Measurements from ENCODE around the gene SLC9A9.
A peak's percentile ranks its signal among the peaks of the same experiment; 100 is the strongest.

SLC9A9 gene

DNA sequence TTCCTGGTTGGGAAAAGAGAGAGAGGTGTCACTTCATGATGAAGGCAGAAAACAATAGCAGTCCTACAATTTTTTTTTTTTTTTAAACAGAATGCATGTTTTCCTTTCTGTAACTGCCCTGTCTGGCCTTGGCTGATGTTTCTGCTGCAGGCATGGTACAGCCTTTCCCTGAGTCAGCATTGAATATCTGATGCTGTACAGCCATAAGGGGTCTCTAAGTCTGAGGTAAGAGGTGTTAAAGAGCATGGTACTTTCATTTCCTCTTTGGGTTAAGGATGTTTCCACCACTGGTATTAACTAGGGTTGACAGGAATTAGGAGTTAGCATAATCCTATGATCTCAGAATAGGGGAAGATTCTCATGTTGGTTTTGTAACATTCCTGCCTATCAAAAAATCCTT lies 581.3 kb downstream of the SLC9A9 start:
- no peak for DNase-seq

DNA sequence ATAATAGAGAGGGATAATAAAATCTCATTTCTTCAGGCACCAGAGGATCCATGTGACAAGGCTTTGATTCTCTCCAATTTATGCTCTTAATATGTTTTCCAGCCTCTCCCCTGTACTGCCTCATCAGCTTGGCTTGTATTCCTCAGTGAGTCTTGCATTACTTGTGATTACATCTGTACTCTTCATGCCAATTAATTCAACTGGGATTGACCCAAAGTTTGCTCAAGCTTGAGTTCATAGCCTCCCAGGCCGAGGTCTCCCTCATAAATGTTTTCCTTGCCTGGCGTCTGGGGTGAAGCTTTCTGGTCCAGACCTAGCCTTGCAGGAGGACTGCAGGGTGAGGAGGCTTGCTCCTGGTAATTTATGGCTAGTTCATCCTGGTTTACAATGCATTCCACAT lies 581.8 kb downstream of the SLC9A9 start:
- no peak for DNase-seq

DNA sequence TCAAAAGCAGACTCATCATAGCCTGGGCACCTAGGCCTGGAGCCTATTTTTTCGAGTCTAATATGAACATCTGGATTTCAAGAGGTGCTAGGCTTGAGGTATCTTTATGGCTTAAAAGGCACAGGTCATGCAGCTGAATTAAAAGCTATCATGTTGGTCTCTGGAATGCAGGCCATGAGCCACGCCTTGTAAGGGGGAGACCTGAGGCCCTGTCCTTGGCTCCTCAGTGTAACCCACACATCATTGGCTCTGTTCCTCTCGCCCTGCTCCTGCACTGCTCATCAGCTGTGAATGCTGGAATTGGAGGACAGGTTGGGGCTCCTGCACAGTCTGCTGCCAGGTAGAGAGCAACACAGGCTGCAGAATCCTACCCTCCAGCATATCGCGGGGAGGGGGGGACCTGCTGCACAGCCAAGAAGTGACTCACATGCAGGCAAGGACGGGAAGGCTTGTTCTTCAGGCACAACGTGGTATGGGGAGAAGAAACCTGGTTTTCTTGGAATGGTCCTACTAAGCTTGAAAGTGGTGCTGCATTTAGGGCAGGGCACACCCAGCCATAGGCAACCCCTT lies 582.7 kb downstream of the SLC9A9 start:
- DNase-seq: no peak

DNA sequence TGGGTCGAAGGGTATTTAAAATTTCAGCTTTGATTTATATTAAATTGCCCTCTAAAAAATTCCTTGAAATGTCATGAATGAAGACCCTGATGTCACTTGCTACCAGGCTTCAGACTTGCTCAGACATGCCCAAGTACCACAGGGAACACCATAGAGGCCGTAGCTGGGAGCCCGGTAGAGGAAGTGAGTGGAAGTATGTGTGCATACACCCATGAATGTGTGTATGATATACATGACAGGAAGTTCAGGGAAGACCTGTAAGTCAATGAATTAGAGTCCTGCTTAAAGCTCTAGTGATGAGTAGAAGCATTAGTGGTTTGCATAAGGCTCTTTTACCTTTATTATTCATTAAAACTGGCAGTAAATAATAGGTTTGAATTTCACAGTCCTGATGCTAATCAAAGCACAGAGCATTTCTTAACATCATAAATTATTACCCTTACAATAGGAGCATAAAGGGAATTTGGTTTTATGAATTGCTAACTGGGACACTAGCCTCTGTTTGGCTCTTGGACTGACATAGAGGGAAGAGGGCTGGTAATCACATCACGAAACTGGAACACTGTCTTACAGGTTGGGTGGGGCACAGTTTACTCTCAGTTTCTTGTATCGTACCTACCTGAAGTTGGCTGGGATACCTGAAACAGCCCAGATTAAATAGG lies 584.3 kb downstream of the SLC9A9 start:
- no peak for DNase-seq

DNA sequence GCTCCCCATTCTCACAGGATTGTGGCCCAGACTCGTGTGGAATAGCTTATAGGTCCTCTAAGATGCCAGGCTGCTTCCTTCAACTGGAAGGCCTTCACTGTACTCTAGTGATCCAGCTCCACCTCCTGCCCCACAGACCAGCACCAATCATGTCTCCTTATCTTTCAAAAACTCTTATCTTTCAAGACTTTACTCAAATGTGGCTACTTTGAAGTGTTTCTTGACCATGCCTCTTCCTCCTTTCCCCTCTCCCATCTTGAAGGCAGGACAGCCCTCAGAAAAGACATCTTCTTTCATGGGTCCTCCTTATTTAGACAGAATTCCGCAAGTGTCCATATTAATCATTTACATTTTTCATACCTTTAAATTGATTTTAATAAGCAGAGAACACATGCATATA lies 586.4 kb downstream of the SLC9A9 start:
- peak; percentile 52 for DNase-seq

DNA sequence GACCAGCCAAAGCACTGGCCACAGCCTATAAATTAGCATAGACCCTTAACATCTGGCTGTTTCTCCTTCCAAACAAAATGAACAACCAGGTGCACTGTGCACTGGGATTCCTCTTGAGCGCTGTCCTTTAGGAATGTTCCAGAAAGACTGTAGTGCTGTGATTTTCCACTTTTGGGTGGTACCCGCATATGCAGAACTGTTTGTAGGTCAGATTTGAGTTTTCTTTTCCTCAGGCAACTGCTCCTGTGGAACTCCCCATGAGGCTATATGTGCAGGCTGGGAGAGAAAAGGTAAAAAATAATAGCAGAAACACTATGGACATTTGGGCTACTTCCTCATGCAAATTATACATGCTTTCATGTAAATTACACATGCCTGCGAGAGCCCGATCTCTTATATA lies 589.6 kb downstream of the SLC9A9 start:
- DNase-seq: no peak

DNA sequence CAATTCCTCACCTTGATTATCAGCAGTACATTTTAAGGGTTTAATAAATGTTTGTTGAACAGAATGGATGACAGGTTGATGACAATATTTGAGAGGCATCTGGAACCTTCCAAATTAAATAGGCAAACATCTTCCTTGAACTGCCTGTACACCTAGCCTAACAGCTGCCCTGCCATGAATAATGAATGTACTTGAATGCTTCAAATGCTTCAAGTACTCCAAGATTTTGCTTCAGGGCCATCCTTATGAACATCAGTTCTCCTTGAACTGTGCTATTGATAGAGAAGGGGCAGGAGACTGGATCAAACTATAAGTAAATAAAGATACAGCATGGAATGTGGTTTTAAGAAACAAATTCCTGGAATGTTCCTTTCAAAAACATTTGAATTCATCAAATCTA lies 591.9 kb downstream of the SLC9A9 start:
- DNase-seq: no peak

DNA sequence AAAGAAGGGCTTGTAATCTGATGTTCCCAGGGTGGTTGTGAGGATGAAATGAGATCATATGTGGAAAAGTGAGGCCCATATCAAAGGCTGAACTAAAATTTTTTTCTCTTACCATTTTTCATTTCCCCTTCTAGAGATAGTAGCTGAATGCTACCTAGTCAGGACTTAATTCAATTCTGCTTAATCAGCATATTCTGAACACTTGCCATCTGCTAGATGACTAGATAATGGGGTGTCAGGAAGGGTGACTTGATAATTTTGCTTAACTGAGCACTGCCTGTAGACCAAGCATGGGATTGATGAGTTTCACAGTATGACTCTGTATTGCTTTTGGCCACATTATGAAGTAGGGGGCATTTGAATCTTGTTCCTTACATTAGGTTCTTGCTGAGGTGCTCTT lies 592.5 kb downstream of the SLC9A9 start:
- no peak for DNase-seq

DNA sequence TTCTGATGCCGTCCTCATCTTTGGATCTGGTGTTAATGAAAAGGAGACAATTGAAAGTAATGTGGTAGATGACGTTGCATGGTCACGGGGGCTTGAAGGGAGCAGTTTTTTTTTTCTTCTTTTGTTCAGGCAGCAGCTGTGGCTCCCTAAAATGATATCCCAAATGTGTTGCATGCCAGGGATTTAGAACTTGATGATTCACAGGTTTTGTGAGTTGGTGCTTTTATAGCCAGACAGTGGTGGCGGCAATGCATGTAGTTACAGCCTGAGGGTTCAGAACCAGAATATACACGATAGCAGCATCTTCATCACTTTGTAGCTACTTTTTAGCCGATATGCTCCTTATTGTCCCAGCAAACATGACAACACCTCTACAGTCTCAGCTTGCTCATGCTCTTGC lies 595.3 kb downstream of the SLC9A9 start:
- no peak for DNase-seq

DNA sequence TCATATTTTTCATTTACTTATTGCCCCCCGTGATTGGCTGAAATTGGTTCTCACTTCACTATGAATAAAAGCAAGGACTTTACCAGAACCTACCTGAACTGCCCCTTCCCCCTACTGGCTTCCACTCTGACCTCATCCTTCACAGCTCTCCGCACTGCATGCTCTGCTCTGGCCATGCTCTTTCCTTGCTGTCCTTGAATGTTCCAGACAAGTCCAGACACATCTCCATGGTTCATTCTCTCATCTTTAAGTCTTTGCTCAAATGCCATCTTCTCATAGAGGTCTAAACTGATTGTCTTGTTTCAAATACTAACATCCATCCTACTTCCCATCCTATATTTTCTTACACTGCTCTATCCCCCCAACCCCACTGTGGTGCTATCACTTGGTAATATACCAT lies 599.3 kb downstream of the SLC9A9 start:
- no peak for DNase-seq

DNA sequence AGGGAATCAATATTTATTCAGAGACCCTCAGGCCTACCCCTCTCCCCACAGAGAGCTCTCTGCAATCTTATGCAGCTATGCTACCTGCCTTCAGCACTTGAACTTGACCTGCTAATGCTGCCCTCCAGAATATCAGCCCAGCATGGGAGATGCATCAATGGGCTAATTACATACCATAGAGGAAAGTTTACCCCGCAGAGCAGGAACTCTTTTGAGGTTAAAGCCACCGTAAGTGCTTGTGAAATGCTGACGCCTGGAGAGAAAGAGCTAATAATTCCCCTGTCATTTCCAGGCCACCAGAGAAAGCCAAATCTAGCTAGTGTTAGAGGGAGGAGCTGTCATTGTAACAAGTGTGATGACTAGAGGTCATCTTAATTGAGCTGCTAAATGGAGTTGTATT lies 601.2 kb downstream of the SLC9A9 start:
- DNase-seq: no peak

DNA sequence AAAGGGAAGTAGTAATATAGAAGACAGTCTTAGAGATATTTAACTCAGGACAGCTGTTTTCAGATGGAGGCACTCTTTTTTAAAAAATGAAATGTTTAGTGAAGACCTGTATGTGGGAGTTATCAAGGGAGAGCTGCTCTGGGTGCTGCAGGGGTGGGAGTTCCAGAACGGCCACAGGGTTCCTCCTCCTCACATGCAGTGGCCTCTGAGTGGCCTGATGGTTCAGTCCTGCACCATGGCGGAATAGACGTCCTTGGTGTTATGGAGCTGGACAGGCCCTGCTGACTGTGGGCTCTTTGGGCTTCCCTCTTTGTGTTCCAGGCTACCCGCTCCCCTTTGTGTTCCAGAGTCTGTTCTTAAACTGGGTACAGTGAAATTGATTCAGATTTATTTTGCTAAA lies 602.6 kb downstream of the SLC9A9 start:
- no peak for DNase-seq

DNA sequence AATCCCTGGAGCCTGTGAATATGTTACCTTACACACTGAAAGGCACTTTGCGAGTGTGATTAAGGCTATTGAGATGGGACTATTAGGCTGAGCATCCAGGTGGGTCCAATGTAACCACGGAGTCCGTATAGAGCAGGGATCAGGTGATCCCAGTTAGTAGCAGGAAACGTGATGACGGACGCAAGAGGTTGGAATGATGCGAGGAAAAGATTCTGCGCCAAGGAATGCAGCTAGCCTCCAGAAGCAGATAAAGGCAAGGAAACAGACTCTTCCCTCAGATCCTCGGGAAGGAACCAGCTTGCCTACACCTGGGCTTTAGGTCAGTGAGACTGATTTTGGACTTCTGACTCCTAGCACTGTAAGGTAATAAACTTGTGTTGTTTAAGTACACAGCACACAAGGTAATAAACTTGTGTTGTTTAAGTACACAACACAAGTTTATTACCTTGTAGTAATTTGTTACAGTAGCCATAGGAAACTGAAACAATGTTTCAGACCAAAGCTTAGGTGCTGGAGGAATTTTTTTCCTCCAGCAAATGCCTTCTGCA lies 603.7 kb downstream of the SLC9A9 start:
- DNase-seq: no peak

DNA sequence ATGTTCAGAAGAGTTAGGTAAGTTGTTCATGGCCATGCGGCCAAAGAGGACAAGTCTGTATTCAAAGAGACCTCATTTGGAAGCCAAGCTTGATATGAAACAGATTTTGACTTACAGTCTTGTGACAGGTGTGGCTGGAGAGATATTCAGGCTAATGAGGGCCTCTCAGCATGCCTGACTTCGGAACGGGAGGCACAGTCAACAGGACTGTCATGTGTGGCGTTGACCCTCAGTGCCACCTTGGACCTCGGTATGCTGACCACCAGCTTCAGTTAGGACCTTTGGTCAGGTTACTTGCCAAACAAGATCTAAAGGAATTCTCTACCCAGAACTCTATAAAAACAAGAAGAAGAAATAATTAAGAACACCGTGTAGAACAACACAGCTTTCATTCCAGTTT lies 604.6 kb downstream of the SLC9A9 start:
- DNase-seq: no peak

DNA sequence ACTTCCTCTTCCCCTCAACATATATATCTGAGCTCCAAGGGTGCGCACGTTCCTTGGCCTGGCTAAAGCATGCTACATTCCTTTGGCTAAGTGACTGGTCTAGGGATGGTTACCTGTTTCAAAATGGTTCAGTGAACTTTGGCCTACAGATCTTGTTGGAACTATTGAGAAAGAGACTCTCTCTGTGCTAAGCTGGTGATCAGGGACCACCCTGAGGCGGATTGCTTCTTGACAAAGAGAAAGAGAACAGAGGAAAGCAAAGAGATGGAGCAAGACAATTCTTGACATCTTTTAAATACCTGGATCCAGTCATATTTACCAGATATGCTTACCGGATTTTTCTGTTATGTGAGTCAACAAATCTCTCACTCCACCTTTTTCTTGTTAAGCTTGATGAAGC lies 605.6 kb downstream of the SLC9A9 start:
- no peak for DNase-seq

DNA sequence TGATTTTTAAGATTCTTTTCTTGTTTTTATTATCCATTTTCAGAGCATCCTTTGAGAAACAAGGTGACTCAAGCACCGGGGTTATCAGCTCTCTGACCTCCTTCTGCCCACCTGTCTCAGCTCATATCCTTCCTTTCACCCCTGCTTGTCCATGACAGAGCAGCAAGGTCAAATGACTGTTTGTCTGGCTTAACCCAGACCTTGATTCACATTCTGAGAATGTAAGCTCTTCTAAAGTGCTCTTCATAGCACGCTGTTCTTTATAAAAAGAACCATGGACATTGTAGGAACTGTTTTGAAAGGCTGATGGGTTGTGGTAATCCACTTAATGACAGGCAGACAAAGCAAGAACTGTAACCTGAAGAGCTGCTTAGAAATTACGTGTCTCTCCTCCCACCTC lies 606.2 kb downstream of the SLC9A9 start:
- no peak for DNase-seq

DNA sequence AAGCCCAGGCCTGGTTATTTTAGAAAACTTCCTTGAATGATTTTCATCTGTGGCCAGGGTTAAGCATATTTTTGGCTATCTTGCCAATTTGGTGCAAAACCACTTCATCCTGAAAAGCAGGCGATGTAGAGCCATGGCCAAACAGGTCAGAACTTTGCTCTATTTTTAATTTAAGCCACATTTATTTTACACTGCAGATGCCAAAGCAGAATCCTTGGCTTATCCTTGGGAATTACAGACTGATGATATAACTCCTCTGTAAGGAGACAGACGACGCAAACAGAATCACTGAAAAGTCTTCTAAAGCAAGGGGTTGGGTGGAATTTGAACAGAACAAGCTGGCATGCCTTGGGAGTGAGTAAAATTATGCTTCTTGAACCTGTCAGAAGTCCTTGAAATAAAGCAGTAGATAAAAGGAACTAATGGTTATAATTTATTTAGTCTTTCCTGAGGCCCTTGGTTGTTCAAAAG lies 606.8 kb downstream of the SLC9A9 start:
- no peak for DNase-seq

DNA sequence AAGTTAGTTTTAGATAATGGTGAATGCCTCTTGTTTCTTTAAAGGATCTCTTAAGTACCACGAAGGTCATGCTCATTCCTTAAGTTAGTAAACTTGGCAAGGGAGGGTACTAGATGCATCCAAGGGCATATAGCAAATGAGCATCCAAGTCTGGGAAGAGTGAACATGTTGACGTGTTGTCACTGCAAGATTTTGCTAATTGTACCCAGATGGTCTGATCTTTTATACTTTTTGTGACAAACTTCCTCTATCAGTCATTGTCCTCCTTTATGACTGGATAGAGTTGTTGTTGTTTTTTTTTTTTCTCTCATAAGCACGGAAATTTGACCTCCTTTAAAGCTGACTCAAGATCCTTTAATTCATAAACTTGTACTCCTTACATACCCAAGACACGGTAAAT lies 607.4 kb downstream of the SLC9A9 start:
- DNase-seq: no peak

DNA sequence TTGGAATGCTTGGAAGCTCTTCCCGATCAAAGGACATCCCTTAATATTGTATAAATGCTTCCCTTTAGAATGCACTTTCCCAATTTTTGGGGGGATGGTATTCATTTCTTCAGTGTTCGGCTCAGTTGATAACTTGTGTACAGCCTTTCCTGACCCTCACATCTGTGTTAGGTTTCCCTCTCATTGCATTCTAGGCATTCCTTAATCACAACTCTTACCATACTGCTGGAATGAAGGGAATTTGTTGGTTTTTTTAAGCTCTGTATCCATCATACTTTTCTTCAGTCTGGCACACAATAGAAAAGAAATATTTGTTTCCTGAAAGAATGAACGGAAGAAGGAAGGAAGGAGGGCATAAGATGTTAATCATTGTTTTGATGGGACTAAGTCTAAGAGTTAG lies 609.2 kb downstream of the SLC9A9 start:
- no peak for DNase-seq

DNA sequence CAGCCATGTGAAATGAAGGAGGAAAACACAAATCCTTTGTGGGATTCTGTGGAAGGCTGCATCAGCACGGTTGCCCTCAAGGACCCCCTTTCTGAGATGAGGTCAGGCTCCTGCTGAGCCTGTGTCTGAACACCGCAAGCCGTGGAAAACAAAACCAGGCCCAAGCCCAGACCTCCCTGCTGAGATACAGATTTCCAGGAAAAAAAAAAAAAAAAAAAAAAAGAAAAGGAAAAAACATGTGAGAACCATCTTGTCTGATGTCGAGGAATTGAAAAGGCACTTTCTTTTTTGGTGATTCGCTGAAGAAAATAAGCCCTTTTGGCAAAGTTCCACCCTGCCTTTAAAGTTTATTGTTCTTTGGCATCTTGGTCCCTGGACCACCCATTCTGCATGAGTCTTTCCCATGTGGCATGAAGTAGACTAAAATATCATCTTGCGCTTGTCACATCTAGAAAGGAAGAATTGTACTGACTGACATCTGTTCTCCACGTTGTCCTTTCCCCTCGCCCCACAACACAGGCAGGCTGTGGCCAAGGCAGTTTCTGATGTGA lies 611.1 kb downstream of the SLC9A9 start:
- no peak for DNase-seq

DNA sequence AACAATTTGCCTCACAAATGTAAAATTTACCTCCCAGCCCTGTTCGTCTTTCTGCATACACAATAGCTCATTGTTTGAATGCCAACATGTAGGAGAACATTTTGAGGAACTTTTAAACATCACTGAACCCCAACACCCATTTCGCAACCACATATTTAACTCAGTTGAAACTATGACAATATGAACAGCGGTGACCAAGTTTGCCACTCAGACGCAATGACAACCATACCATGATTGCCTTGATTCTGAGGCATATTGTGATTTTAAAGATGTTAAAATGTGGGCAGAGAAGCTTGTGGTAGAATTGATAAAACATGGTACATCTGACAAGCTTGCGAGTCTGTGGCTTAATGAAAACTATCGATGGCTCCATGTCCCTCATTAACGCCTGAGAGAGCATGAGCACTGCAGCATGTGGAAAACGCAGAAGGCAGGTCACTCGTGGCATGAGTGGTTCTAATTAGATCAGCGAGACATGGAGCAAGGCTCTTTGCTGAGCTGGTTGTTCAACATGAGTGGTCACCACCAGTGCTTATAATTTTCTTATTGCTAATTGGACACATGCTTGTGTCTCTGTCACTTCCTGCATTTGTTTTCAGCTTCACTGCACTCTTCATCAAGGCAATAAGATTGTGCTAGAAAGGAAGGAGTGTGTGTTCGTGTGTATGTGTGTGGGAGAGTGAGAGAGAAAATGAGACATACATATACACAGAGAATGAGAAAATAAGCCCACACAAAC lies 611.9 kb downstream of the SLC9A9 start:
- DNase-seq: no peak

DNA sequence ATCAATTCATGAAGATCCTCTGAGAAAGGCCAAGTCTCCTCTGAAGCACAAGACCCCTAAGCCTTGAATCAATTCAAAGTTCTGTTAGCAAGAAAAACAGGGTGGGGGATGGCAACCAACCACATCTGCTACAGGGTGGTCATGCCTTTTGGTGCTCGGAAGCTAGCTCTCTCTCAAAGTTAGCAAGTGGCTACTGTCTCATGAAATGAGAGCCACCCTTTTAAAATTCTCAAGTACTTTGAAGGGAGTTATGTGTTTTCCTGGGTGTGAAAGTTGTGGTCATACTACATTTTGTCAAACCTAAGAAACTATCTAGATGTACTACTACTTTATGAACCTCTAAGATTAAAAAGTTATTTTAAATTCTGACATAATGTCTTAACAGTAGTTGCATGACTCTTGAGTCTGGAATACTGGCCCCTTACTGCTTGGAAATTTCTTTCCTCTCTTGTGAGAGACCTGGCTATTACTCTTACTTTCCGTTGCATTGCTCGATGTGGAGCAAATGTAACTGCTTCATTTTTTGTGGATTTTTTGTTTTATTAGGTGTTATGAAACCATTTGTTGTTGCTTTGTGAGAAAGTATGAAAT lies 612.6 kb downstream of the SLC9A9 start:
- no peak for DNase-seq

DNA sequence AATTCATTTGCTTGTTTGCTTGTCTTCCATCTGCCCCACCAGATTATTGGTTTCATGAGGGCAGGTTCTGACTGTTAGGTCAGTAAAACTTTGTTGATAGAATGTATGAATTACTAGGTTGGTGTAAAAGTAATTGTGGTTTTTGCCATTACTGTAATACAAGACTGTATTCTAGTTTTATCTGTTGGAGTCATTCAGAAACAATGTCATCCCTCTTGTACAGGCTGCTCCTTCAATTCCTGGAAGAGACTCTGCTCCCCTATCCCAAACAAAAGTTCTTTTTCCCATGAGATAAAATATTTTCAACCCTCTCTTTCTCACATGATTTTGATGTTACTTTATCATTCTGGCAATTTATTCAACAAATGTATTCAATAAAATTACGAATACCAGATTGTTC lies 613.7 kb downstream of the SLC9A9 start:
- no peak for DNase-seq

DNA sequence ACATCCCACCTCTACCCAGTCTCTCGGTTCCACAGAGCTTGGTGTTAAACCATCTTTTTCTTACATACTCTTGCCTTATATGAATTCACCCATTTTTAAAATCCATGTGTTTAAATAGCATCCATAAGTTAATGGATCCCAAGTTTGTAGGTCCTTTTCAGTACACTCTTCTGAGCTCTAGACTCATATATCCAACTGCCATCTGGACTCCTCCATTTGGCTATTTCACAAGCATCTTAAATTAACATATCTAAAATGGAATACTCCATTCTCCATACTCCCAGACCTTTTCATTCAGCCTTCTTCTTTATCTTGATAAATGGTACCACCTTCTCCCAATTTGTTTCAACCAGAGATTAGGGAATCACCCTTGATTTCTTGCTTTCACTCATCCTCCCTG lies 615.3 kb downstream of the SLC9A9 start:
- no peak for DNase-seq
